Liver (tissue), 3 donors: ENCODE results near the gene CES1.

Source experiments
- GABPA ChIP-seq, 2 donors: IDR thresholded peaks in 1 of 2; conservative IDR thresholded peaks in 1 of 2; 2 replicates each; pipeline ENCODE4 v1.6.1; 2016; ENCODE audit warnings: antibody characterized with exemption in 2 of 2, mild to moderate bottlenecking in 1 of 2, moderate library complexity in 1 of 2
- HNF4A ChIP-seq, 2 donors: conservative IDR thresholded peaks; 2 replicates each; pipeline ENCODE4 v1.6.1; 2016; ENCODE audit warnings: antibody characterized with exemption in 2 of 2, mild to moderate bottlenecking in 2 of 2
- HNF4G ChIP-seq: IDR thresholded peaks from 2 replicates; pipeline ENCODE4 v1.6.1; 2016; ENCODE audit warnings: antibody characterized with exemption
- TAF1 ChIP-seq: conservative IDR thresholded peaks from 2 replicates; pipeline ENCODE4 v1.6.1; 2016; ENCODE audit warnings: antibody characterized with exemption, mild to moderate bottlenecking
- TF ChIP-seq, protein P1 (sequence below): fragments of 150-350 bp; IDR thresholded peaks from 2 replicates; pipeline ENCODE4 v1.5.1; 2017; ENCODE audit warnings: improper control_type of control experiment, low read depth, low read length; ENCODE audit not compliant: missing input control
- donor health status: healthy.
- donor health status: healthy.

DNA sequence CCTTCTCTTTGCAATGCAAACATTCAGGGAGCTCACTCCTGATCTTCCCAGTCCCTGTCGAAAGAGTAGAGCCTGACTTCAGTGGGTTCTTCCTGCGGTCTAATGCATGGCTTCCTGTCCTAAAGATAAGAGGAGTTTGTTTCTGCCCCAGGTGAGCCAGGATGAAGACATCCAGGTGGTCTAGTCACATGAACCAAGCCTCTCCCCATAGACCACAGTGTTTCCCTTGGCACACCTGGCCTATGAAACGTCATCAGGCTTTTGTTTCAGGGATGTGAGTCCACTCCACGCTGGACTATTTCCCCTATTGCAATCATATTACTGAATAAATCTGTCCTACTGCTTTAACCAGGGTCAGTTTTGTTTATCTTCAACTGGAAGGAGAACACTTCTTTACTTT lies 21.1 kb downstream of the CES1 start:
- TF ChIP-seq, protein P1, sequence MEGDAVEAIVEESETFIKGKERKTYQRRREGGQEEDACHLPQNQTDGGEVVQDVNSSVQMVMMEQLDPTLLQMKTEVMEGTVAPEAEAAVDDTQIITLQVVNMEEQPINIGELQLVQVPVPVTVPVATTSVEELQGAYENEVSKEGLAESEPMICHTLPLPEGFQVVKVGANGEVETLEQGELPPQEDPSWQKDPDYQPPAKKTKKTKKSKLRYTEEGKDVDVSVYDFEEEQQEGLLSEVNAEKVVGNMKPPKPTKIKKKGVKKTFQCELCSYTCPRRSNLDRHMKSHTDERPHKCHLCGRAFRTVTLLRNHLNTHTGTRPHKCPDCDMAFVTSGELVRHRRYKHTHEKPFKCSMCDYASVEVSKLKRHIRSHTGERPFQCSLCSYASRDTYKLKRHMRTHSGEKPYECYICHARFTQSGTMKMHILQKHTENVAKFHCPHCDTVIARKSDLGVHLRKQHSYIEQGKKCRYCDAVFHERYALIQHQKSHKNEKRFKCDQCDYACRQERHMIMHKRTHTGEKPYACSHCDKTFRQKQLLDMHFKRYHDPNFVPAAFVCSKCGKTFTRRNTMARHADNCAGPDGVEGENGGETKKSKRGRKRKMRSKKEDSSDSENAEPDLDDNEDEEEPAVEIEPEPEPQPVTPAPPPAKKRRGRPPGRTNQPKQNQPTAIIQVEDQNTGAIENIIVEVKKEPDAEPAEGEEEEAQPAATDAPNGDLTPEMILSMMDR, result no peak
- TF ChIP-seq TAF1, result no peak
- TF ChIP-seq HNF4A (conservative IDR thresholded peaks at IDR 0.05), result no peak
- TF ChIP-seq HNF4G, result no peak
- no peak for TF ChIP-seq GABPA (IDR thresholded peaks at IDR 0.05 in 1 of 2, conservative IDR thresholded peaks at IDR 0.05 in 1 of 2)
